ENCODE measurements around the gene SAMD13.

The SAMD13 gene

GRCh38 chr1:84266748-84267147 lies 34.8 kb upstream of the SAMD13 start:
- Histone ChIP-seq H3K4me3 (ENCODE audit: low read length) (no peak overlapping the region), H3K4me1 (ENCODE audit: control insufficient read depth, insufficient read depth, low read length) (no peaks in the 10 kb centered on the region), H3K9ac (ENCODE audit: low read depth, low read length) (no peak overlapping the region), H3K36me3 (ENCODE audit: insufficient read depth, low read length) (no peaks in the 10 kb centered on the region), H3K4me2 (ENCODE audit: low read length) (no peak overlapping the region), H3K27me3 (ENCODE audit: control insufficient read depth, insufficient read depth, low read length) (no peaks in the 10 kb centered on the region), H3K9me3 (replicated peaks; ENCODE audit: low read length) (no peaks in the 10 kb centered on the region)

- no peaks in the 10 kb centered on the region for H3K9me3 ChIP-seq (replicated peaks; ENCODE audit: low read length)
- no peak overlapping the region for H3K4me2 ChIP-seq (ENCODE audit: low read length)
- no peaks in the 10 kb centered on the region for H3K4me1 ChIP-seq (ENCODE audit: control insufficient read depth, insufficient read depth, low read length)
- H3K27me3 ChIP-seq (ENCODE audit: control insufficient read depth, insufficient read depth, low read length) = no peaks in the 10 kb centered on the region
- no peaks in the 10 kb centered on the region for H3K36me3 ChIP-seq (ENCODE audit: insufficient read depth, low read length)
- H3K9ac ChIP-seq (ENCODE audit: low read depth, low read length) = no peak overlapping the region
- H3K4me3 ChIP-seq (ENCODE audit: low read length) = no peak overlapping the region
Measured at GRCh38 chr1:84267476-84267875, 34.0 kb upstream of the SAMD13 start.

DNA sequence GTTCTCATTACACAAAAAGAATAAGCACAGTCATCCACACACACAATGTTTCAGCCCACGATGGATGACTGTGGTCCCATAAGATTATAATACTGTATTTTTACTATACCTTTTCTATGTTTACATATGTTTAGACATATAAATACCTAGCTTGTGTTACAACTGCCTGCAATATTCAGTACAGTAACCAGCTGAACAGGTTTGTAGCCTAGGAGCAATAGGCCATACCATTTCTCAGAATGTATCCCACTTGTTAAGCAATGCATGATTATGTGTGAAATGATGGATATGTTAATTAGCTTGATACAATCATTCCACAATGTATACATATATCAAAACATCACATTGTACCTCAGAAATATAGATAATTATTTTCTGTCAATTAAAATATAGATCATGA lies 33.2 kb upstream of the SAMD13 start:
- H3K4me3 ChIP-seq (ENCODE audit: low read length) = no peak overlapping the region
- H3K9ac ChIP-seq (ENCODE audit: low read depth, low read length) = no peak overlapping the region
- no peaks in the 10 kb centered on the region for H3K9me3 ChIP-seq (replicated peaks; ENCODE audit: low read length)
- no peaks in the 10 kb centered on the region for H3K4me1 ChIP-seq (ENCODE audit: control insufficient read depth, insufficient read depth, low read length)
- no peaks in the 10 kb centered on the region for H3K36me3 ChIP-seq (ENCODE audit: insufficient read depth, low read length)
- no peaks in the 10 kb centered on the region for H3K27me3 ChIP-seq (ENCODE audit: control insufficient read depth, insufficient read depth, low read length)
- H3K4me2 ChIP-seq (ENCODE audit: low read length) = no peak overlapping the region

- Histone ChIP-seq H3K9me3 (replicated peaks; ENCODE audit: low read length) (no peaks in the 10 kb centered on the region), H3K27me3 (ENCODE audit: control insufficient read depth, insufficient read depth, low read length) (no peaks in the 10 kb centered on the region), H3K4me3 (ENCODE audit: low read length) (no peak overlapping the region), H3K4me1 (ENCODE audit: control insufficient read depth, insufficient read depth, low read length) (no peaks in the 10 kb centered on the region), H3K9ac (ENCODE audit: low read depth, low read length) (no peak overlapping the region), H3K36me3 (ENCODE audit: insufficient read depth, low read length) (no peaks in the 10 kb centered on the region), H3K4me2 (ENCODE audit: low read length) (no peak overlapping the region)
Measured at GRCh38 chr1:84269306-84269705, 32.2 kb upstream of the SAMD13 start.

- Histone ChIP-seq H3K27me3 (ENCODE audit: control insufficient read depth, insufficient read depth, low read length) (no peaks in the 10 kb centered on the region), H3K9ac (ENCODE audit: low read depth, low read length) (no peak overlapping the region), H3K4me3 (ENCODE audit: low read length) (no peak overlapping the region), H3K9me3 (replicated peaks; ENCODE audit: low read length) (no peaks in the 10 kb centered on the region), H3K4me1 (ENCODE audit: control insufficient read depth, insufficient read depth, low read length) (no peaks in the 10 kb centered on the region), H3K4me2 (ENCODE audit: low read length) (no peak overlapping the region), H3K36me3 (ENCODE audit: insufficient read depth, low read length) (no peaks in the 10 kb centered on the region)
Measured at GRCh38 chr1:84271441-84272151, 29.9 kb upstream of the SAMD13 start.

GRCh38 chr1:84272401-84272800 lies 29.1 kb upstream of the SAMD13 start:
- H3K36me3 ChIP-seq (ENCODE audit: insufficient read depth, low read length) = no peaks in the 10 kb centered on the region
- H3K4me3 ChIP-seq (ENCODE audit: low read length) = no peak overlapping the region
- no peaks in the 10 kb centered on the region for H3K4me1 ChIP-seq (ENCODE audit: control insufficient read depth, insufficient read depth, low read length)
- H3K4me2 ChIP-seq (ENCODE audit: low read length) = no peak overlapping the region
- no peaks in the 10 kb centered on the region for H3K27me3 ChIP-seq (ENCODE audit: control insufficient read depth, insufficient read depth, low read length)
- no peaks in the 10 kb centered on the region for H3K9me3 ChIP-seq (replicated peaks; ENCODE audit: low read length)
- H3K9ac ChIP-seq (ENCODE audit: low read depth, low read length) = no peak overlapping the region

DNA sequence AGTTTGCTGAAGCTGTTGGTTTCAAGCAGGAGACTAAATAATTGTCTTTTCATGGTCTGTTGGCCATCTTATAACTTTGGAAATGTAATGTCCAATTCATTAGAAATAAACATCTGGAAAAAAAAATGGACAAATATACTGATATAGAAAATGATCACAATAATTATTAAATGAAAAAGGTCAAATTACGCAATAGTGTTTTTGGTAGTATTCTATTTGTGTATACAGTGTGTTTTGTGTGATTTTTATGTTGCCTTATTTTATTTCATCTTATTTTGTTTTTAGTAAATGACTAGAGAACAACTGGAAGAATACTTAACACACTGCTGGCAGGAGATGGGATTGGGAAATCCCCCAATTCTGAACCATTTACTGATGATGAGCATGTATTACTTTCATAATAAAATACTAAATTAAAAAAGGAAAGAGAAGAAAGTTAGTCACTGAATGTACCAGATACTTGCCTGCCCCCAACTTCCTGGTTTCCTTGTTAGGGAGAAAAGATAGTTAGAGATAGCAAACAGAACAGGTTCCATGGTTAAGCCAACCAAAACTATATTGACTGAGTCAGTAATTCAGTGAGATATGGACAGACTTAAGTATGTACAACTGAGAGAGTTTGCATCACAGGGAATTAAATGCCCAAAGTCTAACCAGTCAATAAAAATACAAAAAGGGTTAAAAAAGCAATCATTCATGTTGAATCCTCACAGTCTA lies 24.0 kb upstream of the SAMD13 start:
- H3K9me3 ChIP-seq (replicated peaks; ENCODE audit: low read length) = no peaks in the 10 kb centered on the region

DNA sequence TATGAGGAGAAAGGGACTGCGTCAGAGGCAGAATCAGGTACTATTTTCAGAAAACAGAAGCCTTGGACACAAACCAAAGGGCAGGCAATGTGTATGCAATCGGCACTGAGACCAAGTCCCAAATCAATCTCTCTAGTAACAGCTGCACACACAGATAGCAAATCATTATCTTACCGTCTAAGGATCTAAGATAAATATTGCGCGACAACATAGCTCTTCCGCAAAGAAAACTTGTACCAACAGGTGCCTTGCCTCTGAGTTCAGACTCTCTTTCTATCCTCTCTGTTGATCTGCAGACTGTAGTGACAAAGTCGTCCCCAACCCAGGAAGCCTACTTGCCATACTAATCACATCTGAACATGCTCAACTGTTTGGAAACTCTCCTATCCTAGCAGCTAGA lies 22.6 kb upstream of the SAMD13 start:
- H3K9me3 ChIP-seq (replicated peaks; ENCODE audit: low read length) = no peaks in the 10 kb centered on the region

More for the DNA sequence above, 24.0 kb upstream of the SAMD13 start:
- H3K4me2 ChIP-seq (ENCODE audit: low read length) = no peak overlapping the region
- H3K27me3 ChIP-seq (ENCODE audit: control insufficient read depth, insufficient read depth, low read length) = no peaks in the 10 kb centered on the region
- H3K4me1 ChIP-seq (ENCODE audit: control insufficient read depth, insufficient read depth, low read length) = no peaks in the 10 kb centered on the region
- no peak overlapping the region for H3K9ac ChIP-seq (ENCODE audit: low read depth, low read length)
- H3K36me3 ChIP-seq (ENCODE audit: insufficient read depth, low read length) = no peaks in the 10 kb centered on the region
- no peak overlapping the region for H3K4me3 ChIP-seq (ENCODE audit: low read length)

DNA sequence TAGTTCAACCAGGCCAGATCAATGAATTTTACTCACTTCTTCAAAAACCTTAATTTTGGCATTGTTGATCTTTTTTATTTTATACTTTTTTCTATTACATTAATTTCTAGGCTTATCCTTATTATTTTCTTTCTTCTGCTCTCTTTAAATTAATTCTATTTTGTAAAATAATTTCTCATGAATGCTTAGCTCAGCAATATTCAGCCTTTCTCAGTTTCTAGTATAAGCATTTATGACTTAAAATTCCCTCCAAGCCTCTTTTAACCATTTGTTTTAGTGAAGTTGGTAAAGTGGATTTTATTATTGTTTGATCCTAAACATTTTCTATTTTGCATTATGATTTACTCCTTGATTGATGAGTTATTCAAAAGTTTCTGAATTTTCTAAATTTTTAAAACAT lies 20.6 kb upstream of the SAMD13 start:
- Histone ChIP-seq H3K9ac (ENCODE audit: low read depth, low read length) (no peak overlapping the region), H3K4me3 (ENCODE audit: low read length) (no peak overlapping the region), H3K27me3 (ENCODE audit: control insufficient read depth, insufficient read depth, low read length) (no peaks in the 10 kb centered on the region), H3K4me2 (ENCODE audit: low read length) (no peak overlapping the region), H3K36me3 (ENCODE audit: insufficient read depth, low read length) (no peaks in the 10 kb centered on the region), H3K4me1 (ENCODE audit: control insufficient read depth, insufficient read depth, low read length) (no peaks in the 10 kb centered on the region), H3K9me3 (replicated peaks; ENCODE audit: low read length) (no peaks in the 10 kb centered on the region)

More for the DNA sequence above, 22.6 kb upstream of the SAMD13 start:
- no peaks in the 10 kb centered on the region for H3K36me3 ChIP-seq (ENCODE audit: insufficient read depth, low read length)
- H3K4me1 ChIP-seq (ENCODE audit: control insufficient read depth, insufficient read depth, low read length) = no peaks in the 10 kb centered on the region
- no peaks in the 10 kb centered on the region for H3K27me3 ChIP-seq (ENCODE audit: control insufficient read depth, insufficient read depth, low read length)
- no peak overlapping the region for H3K9ac ChIP-seq (ENCODE audit: low read depth, low read length)
- no peak overlapping the region for H3K4me3 ChIP-seq (ENCODE audit: low read length)
- H3K4me2 ChIP-seq (ENCODE audit: low read length) = no peak overlapping the region

DNA sequence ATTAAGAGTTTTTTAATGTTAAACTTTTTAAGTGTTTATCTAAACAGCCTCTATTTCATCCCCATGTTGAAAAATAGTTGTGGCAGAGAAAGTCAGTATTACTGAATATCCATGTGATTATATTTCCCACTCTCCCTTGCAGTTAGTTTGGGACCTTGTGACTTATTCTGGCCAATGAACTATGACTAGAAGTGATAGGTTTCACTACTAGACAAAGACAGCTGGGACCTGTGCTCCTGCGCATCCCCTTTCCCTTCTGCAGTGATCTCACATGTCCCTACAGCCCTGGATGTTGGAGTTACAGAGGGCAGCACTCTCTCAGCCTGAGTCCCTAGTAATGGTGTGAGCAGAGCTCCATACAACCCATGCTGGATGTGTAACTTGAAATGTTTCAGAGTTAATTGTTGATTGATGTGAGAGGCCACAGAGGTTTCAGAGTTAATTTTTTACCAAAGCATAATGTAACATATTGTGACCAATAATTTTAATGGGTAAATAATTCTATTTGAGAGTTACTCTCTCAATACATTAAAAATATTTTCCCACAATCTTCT lies 18.7 kb upstream of the SAMD13 start:
- H3K4me3 ChIP-seq (ENCODE audit: low read length) = no peak overlapping the region
- no peaks in the 10 kb centered on the region for H3K4me1 ChIP-seq (ENCODE audit: control insufficient read depth, insufficient read depth, low read length)
- no peak overlapping the region for H3K4me2 ChIP-seq (ENCODE audit: low read length)
- H3K36me3 ChIP-seq (ENCODE audit: insufficient read depth, low read length) = no peaks in the 10 kb centered on the region
- H3K27me3 ChIP-seq (ENCODE audit: control insufficient read depth, insufficient read depth, low read length) = no peaks in the 10 kb centered on the region
- H3K9ac ChIP-seq (ENCODE audit: low read depth, low read length) = no peak overlapping the region
- H3K9me3 ChIP-seq (replicated peaks; ENCODE audit: low read length) = no peaks in the 10 kb centered on the region

- Histone ChIP-seq H3K36me3 (ENCODE audit: insufficient read depth, low read length) (no peaks in the 10 kb centered on the region), H3K9ac (ENCODE audit: low read depth, low read length) (no peak overlapping the region), H3K27me3 (ENCODE audit: control insufficient read depth, insufficient read depth, low read length) (no peaks in the 10 kb centered on the region), H3K4me3 (ENCODE audit: low read length) (no peak overlapping the region), H3K9me3 (replicated peaks; ENCODE audit: low read length) (no peaks in the 10 kb centered on the region), H3K4me1 (ENCODE audit: control insufficient read depth, insufficient read depth, low read length) (no peaks in the 10 kb centered on the region), H3K4me2 (ENCODE audit: low read length) (no peak overlapping the region)
Measured at GRCh38 chr1:84283381-84283780, 18.1 kb upstream of the SAMD13 start.

DNA sequence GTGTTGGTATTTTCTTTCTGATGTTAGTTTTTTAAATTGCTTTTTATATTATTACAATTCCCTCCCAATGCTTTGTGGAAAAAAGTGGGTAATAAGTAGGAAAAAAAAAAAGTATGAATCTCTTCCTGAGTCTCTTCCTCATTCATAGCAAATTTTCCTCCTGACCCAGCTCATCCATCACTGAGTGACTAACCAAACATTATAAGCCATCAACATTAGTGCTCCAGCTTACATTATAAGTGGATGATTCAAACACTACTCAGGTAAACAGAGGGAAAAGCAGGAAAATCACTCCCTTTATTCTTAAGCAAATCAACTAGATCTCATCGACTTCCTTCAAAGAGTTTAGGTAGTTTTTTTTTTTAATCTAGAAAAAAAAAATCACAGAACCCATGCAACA lies 15.4 kb upstream of the SAMD13 start:
- no peaks in the 10 kb centered on the region for H3K36me3 ChIP-seq (ENCODE audit: insufficient read depth, low read length)
- H3K4me2 ChIP-seq (ENCODE audit: low read length) = no peak overlapping the region
- H3K4me1 ChIP-seq (ENCODE audit: control insufficient read depth, insufficient read depth, low read length) = no peaks in the 10 kb centered on the region
- H3K27me3 ChIP-seq (ENCODE audit: control insufficient read depth, insufficient read depth, low read length) = no peaks in the 10 kb centered on the region
- H3K9me3 ChIP-seq (replicated peaks; ENCODE audit: low read length) = no peaks in the 10 kb centered on the region
- H3K9ac ChIP-seq (ENCODE audit: low read depth, low read length) = no peak overlapping the region
- H3K4me3 ChIP-seq (ENCODE audit: low read length) = no peak overlapping the region
